ENCODE data around the gene ALB.

- TF ChIP-seq CTCF (IDR thresholded peaks at IDR 0.05) (no peak), POLR2A (IDR thresholded peaks at IDR 0.05) (no peak)
Measured at GRCh38 chr4:73411731-73412414, 7.8 kb downstream of the ALB start.
